IPS DF 6.9 (cell line): ENCODE results near the gene CFAP58.

Experiments
- DNase-seq: peaks from one replicate; pipeline ENCODE4 v3.0.0-alpha.2; 2013; ENCODE audit warnings: low read depth, low spot score
- H3K27ac ChIP-seq: one replicate; pipeline ENCODE4 v1.5.1; 2013; ENCODE audit warnings: low read length, control low read depth
- H3K27me3 ChIP-seq: 2 replicates; pipeline ENCODE4 v1.6.1; 2013; ENCODE audit warnings: mild to moderate bottlenecking, low read length; ENCODE audit not compliant: control insufficient read depth, insufficient read depth
- H3K36me3 ChIP-seq: 2 replicates; pipeline ENCODE4 v1.6.1; 2013; ENCODE audit warnings: low read length; ENCODE audit not compliant: control insufficient read depth, insufficient read depth
- H3K4me1 ChIP-seq: 2 replicates; pipeline ENCODE4 v1.6.1; 2013; ENCODE audit warnings: low read length; ENCODE audit not compliant: control insufficient read depth, insufficient read depth
- H3K4me3 ChIP-seq: 2 replicates; pipeline ENCODE4 v1.5.1; 2013; ENCODE audit warnings: mild to moderate bottlenecking, low read length
- H3K9me3 ChIP-seq: 2 replicates; pipeline ENCODE4 v1.6.1; 2013; ENCODE audit warnings: low read length, inconsistent platforms; ENCODE audit not compliant: control insufficient read depth, insufficient read depth
- WGBS: extraction: QIAGEN DNeasy Blood & Tissue Kit; methylation state at CpG from one replicate; pipeline ENCODE4 v1.1.7; 2013; ENCODE audit warnings: mixed read lengths, missing lambda C conversion rate; ENCODE audit not compliant: insufficient read length, insufficient coverage; 5-methylcytosine and 5-hydroxymethylcytosine counted together

CFAP58 gene

GRCh38 chr10:104437226-104437625 lies 83.6 kb downstream of the CFAP58 start:
- H3K4me3 ChIP-seq, result no peak overlapping the region
- no peaks in the 10 kb centered on the region for H3K4me1 ChIP-seq
- H3K36me3 ChIP-seq, result no peaks in the 10 kb centered on the region
- H3K27ac ChIP-seq, result no peak overlapping the region
- DNase-seq, result no peak
- H3K27me3 ChIP-seq, result no peaks in the 10 kb centered on the region
- no CpG with 5 or more reads among the region's 2 CpGs for WGBS
- no peaks in the 10 kb centered on the region for H3K9me3 ChIP-seq

- WGBS, result no CpG with 5 or more reads among the region's 2 CpGs
- Histone ChIP-seq H3K4me3 (no peak overlapping the region), H3K36me3 (no peaks in the 10 kb centered on the region), H3K9me3 (no peaks in the 10 kb centered on the region), H3K4me1 (no peaks in the 10 kb centered on the region), H3K27me3 (no peaks in the 10 kb centered on the region), H3K27ac (no peak overlapping the region)
- DNase-seq, result no peak
These were observed 86.6 kb downstream of the CFAP58 start for GRCh38 chr10:104440221-104440620.

- H3K27ac ChIP-seq, result no peak overlapping the region
- DNase-seq, result no peak
- no CpG with 5 or more reads among the region's 5 CpGs for WGBS
- no peaks in the 10 kb centered on the region for H3K4me1 ChIP-seq
- no peak overlapping the region for H3K4me3 ChIP-seq
- no peaks in the 10 kb centered on the region for H3K36me3 ChIP-seq
- no peaks in the 10 kb centered on the region for H3K27me3 ChIP-seq
- H3K9me3 ChIP-seq, result no peaks in the 10 kb centered on the region
These were observed 87.8 kb downstream of the CFAP58 start for GRCh38 chr10:104441329-104442000.

- Histone ChIP-seq H3K27ac (no peak overlapping the region), H3K36me3 (no peaks in the 10 kb centered on the region), H3K4me3 (no peak overlapping the region), H3K27me3 (no peaks in the 10 kb centered on the region), H3K9me3 (no peaks in the 10 kb centered on the region), H3K4me1 (no peaks in the 10 kb centered on the region)
- no peak for DNase-seq
- WGBS, result no CpG with 5 or more reads among the region's 1 CpG
These were observed 91.7 kb downstream of the CFAP58 start for GRCh38 chr10:104445359-104445758.

- no peaks in the 10 kb centered on the region for H3K9me3 ChIP-seq
- H3K27me3 ChIP-seq, result no peaks in the 10 kb centered on the region
- DNase-seq, result no peak
- H3K27ac ChIP-seq, result no peak overlapping the region
- no peaks in the 10 kb centered on the region for H3K4me1 ChIP-seq
- H3K36me3 ChIP-seq, result no peaks in the 10 kb centered on the region
- WGBS, result no CpG with 5 or more reads among the region's 1 CpG
- no peak overlapping the region for H3K4me3 ChIP-seq
These were observed 92.5 kb downstream of the CFAP58 start for GRCh38 chr10:104446151-104446550.

GRCh38 chr10:104447331-104447730 lies 93.7 kb downstream of the CFAP58 start:
- H3K27me3 ChIP-seq, result no peaks in the 10 kb centered on the region
- H3K4me3 ChIP-seq, result no peak overlapping the region
- WGBS, result no CpG with 5 or more reads among the region's 1 CpG
- no peaks in the 10 kb centered on the region for H3K36me3 ChIP-seq
- DNase-seq, result no peak
- no peaks in the 10 kb centered on the region for H3K4me1 ChIP-seq
- H3K9me3 ChIP-seq, result no peaks in the 10 kb centered on the region
- H3K27ac ChIP-seq, result no peak overlapping the region

- Histone ChIP-seq H3K9me3 (no peaks in the 10 kb centered on the region), H3K27ac (no peak overlapping the region), H3K4me3 (no peak overlapping the region), H3K27me3 (no peaks in the 10 kb centered on the region), H3K4me1 (no peaks in the 10 kb centered on the region), H3K36me3 (no peaks in the 10 kb centered on the region)
- WGBS, result no CpG with 5 or more reads among the region's 3 CpGs
- no peak for DNase-seq
These were observed 94.3 kb downstream of the CFAP58 start for GRCh38 chr10:104447906-104448305.

GRCh38 chr10:104449391-104449790 lies 95.8 kb downstream of the CFAP58 start:
- no CpG with 5 or more reads among the region's 3 CpGs for WGBS
- Histone ChIP-seq H3K27me3 (no peaks in the 10 kb centered on the region), H3K36me3 (no peaks in the 10 kb centered on the region), H3K9me3 (no peaks in the 10 kb centered on the region), H3K4me3 (no peak overlapping the region), H3K4me1 (no peaks in the 10 kb centered on the region), H3K27ac (no peak overlapping the region)
- DNase-seq, result no peak

- Histone ChIP-seq H3K27me3 (no peaks in the 10 kb centered on the region), H3K27ac (no peak overlapping the region), H3K4me1 (no peaks in the 10 kb centered on the region), H3K36me3 (no peaks in the 10 kb centered on the region), H3K4me3 (no peak overlapping the region), H3K9me3 (no peaks in the 10 kb centered on the region)
- DNase-seq, result no peak
These were observed 96.9 kb downstream of the CFAP58 start for GRCh38 chr10:104450490-104450889.

GRCh38 chr10:104450954-104451353 lies 97.3 kb downstream of the CFAP58 start:
- Histone ChIP-seq H3K27me3 (no peaks in the 10 kb centered on the region), H3K4me1 (no peaks in the 10 kb centered on the region), H3K4me3 (no peak overlapping the region), H3K36me3 (no peaks in the 10 kb centered on the region), H3K27ac (no peak overlapping the region), H3K9me3 (no peaks in the 10 kb centered on the region)
- DNase-seq, result no peak
- WGBS, result no CpG with 5 or more reads among the region's 5 CpGs

- Histone ChIP-seq H3K4me3 (no peak overlapping the region), H3K27ac (no peak overlapping the region), H3K36me3 (no peaks in the 10 kb centered on the region), H3K27me3 (no peaks in the 10 kb centered on the region), H3K4me1 (no peaks in the 10 kb centered on the region), H3K9me3 (no peaks in the 10 kb centered on the region)
- no peak for DNase-seq
- no CpG with 5 or more reads among the region's 3 CpGs for WGBS
These were observed 99.3 kb downstream of the CFAP58 start for GRCh38 chr10:104452977-104453376.
